ENCODE results near the gene MCM8.

MCM8 gene

GRCh38 chr20:6044115-6044514, 93.7 kb downstream of the MCM8 start:
- no peak for DNase-seq (ENCODE audit: low read depth)

GRCh38 chr20:6045566-6045965, 95.1 kb downstream of the MCM8 start:
- no peak for DNase-seq (ENCODE audit: low read depth)

DNA sequence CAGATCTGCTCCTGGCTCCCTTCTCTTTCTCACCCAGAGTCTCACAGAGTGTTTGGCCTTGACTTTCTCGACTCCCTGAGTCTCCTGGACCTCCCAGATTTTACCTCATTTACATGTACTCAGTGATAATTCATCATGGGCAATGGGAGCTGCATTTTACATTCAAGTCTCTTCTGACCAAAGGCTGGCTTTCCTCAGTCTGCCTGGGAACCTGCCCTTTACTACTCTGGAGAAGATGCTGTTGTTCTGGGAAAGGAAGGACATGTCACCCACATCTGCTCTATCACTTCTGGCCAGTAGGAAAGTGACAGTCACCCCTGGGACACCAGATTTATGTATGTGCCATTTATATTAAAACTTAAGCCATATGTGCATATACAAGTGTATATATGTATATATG, 96.0 kb downstream of the MCM8 start:
- no peak for DNase-seq (ENCODE audit: low read depth)

DNA sequence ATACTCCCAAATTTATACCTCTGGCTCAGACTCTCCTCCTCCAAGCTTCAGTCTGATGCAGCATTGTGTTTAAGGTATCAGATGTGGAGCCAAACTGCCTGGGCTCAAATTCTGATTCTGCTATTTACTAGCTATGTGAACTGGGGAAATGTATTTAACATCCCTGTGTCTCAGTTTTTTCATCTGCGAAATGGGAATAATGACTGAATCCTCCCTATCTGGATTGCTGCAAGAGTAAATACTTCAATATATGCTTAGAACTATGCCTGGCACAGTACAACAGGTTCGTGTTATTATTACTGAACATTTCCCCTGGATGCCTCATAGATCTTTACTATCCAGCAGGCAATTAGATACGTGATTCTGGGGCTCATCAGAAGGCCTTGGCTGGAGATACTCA, 97.9 kb downstream of the MCM8 start:
- no peak for DNase-seq (ENCODE audit: low read depth)
